HEK293 (cell line): ENCODE results near the gene HELQ.

ENCODE experiments used
- CTCF ChIP-seq: fragments of 450-650 bp; formaldehyde crosslinking; IDR thresholded peaks from 2 replicates; pipeline ENCODE4 v1.5.1; 2016; ENCODE audit warnings: missing biosample characterization, missing genetic modification characterization
- HOXD13 ChIP-seq: sonication (generic); formaldehyde crosslinking; IDR thresholded peaks from 2 replicates; pipeline ENCODE4 v1.8.0; 2022; ENCODE audit warnings: missing genetic modification reagents, borderline replicate concordance
- RBAK ChIP-seq: fragments of 450-650 bp; formaldehyde crosslinking; IDR thresholded peaks from 2 replicates; pipeline ENCODE4 v1.5.1; 2016; ENCODE audit warnings: missing biosample characterization, missing genetic modification characterization
- YY1 ChIP-seq: fragments of 450-650 bp; formaldehyde crosslinking; IDR thresholded peaks from 2 replicates; pipeline ENCODE4 v1.5.1; 2018; ENCODE audit warnings: missing biosample characterization, missing genetic modification characterization
- ZEB2 ChIP-seq: fragments of 450-650 bp; formaldehyde crosslinking; IDR thresholded peaks from 2 replicates; pipeline ENCODE4 v1.5.1; 2016; ENCODE audit warnings: missing biosample characterization, missing genetic modification characterization
- ZNF239 ChIP-seq: fragments of 450-650 bp; formaldehyde crosslinking; IDR thresholded peaks from 2 replicates; pipeline ENCODE4 v1.5.1; 2016; ENCODE audit warnings: missing biosample characterization, missing genetic modification characterization
- ZNF704 ChIP-seq: fragments of 450-650 bp; formaldehyde crosslinking; IDR thresholded peaks from 2 replicates; pipeline ENCODE4 v1.5.1; 2016; ENCODE audit warnings: missing biosample characterization, missing genetic modification characterization
- ZNF76 ChIP-seq: fragments of 450-650 bp; formaldehyde crosslinking; IDR thresholded peaks from 2 replicates; pipeline ENCODE4; 2016; ENCODE audit warnings: low read depth, missing biosample characterization, missing genetic modification characterization, borderline replicate concordance
- ZSCAN30 ChIP-seq: fragments of 450-650 bp; IDR thresholded peaks from 2 replicates; pipeline ENCODE4 v1.5.1; 2018; ENCODE audit warnings: missing biosample characterization, mild to moderate bottlenecking, missing genetic modification characterization, moderate library complexity

GRCh38 chr4:83456184-83456501, 520 bp upstream of the HELQ start:
- no peak for TF ChIP-seq ZSCAN30 (tag by site-specific recombination)
- TF ChIP-seq HOXD13, result no peak
- TF ChIP-seq YY1 (tag by site-specific recombination), result no peak; the same call in 1 of the 2 replicates
- TF ChIP-seq CTCF, result no peak
- TF ChIP-seq ZNF704 (tag by site-specific recombination), result no peak
- TF ChIP-seq RBAK (tag by site-specific recombination), result no peak
- no peak for TF ChIP-seq ZEB2
- no peak for TF ChIP-seq ZNF76
- no peak for TF ChIP-seq ZNF239
